ENCODE measurements around the gene ELAVL2. TPM values are rescaled to one million over a fixed set of nuclear protein-coding genes. Genes with fewer than 3 reads are reported as not detected.

ELAVL2 gene
- total and polyA plus RNA-seq, 12 donors: under 0.01 to 0.64 (median 0.11) TPM; not detected in 5

GRCh38 chr9:23765561-23765960 is 60.5 kb downstream of the ELAVL2 start:
- Histone ChIP-seq H3K27ac (no peak overlapping the region), H3K9me3 (no peaks in the 10 kb centered on the region), H3K27me3 (no peaks in the 10 kb centered on the region), H3K4me1 (peaks cover 0 to 8% (median 0%) of the 10 kb centered on the region in 9 donors), H3K4me3 (no peak overlapping the region), H3K36me3 (no peaks in the 10 kb centered on the region)
- no peak for DNase-seq
- intact Hi-C loops (cut with DNase I): loop anchor here in 2 of 10 donors (10.0 kb wide), 2 partner anchors 49 to 61 kb away; no protein-coding TSS in a partner anchor
- TF ChIP-seq, protein P1, sequence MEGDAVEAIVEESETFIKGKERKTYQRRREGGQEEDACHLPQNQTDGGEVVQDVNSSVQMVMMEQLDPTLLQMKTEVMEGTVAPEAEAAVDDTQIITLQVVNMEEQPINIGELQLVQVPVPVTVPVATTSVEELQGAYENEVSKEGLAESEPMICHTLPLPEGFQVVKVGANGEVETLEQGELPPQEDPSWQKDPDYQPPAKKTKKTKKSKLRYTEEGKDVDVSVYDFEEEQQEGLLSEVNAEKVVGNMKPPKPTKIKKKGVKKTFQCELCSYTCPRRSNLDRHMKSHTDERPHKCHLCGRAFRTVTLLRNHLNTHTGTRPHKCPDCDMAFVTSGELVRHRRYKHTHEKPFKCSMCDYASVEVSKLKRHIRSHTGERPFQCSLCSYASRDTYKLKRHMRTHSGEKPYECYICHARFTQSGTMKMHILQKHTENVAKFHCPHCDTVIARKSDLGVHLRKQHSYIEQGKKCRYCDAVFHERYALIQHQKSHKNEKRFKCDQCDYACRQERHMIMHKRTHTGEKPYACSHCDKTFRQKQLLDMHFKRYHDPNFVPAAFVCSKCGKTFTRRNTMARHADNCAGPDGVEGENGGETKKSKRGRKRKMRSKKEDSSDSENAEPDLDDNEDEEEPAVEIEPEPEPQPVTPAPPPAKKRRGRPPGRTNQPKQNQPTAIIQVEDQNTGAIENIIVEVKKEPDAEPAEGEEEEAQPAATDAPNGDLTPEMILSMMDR (IDR thresholded peaks at IDR 0.05): no peak
- WGBS, 2 donors: 84 to 90% methylated on average over 6 of the region's 6 CpGs
- ATAC-seq: no peak

DNA sequence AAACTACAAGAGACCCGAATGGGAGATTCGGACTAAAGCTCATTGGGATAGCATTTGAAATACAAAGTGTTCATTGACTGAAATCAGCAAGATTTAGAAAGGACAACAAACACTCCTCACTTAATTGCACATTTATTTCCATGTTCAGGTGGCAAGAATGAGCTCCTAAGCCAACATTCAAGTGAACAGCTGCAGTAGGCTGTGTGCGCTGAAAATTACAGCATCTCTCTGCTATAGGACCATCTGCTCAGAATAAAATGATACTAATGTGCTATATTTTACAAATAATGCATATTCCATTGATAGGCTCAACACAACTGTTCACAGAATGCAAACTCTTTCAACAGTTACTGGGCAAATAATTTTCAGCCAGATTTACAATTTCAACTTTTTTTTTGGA is 61.8 kb downstream of the ELAVL2 start:
- Histone ChIP-seq H3K9me3 (no peaks in the 10 kb centered on the region), H3K4me1 (peaks cover 0 to 8% (median 0%) of the 10 kb centered on the region in 9 donors), H3K27me3 (no peaks in the 10 kb centered on the region), H3K36me3 (no peaks in the 10 kb centered on the region), H3K27ac (no peak overlapping the region), H3K4me3 (no peak overlapping the region)
- ATAC-seq (no peak), DNase-seq (no peak)
- intact Hi-C loops (cut with DNase I): loop anchor here in 3 of 10 donors (5.0 to 10.0 kb wide), 3 partner anchors 51 to 312 kb away; no protein-coding TSS in a partner anchor
- 85 to 90% methylated on average over 3 of the region's 3 CpGs for WGBS, 2 donors
- TF ChIP-seq, protein P1 (IDR thresholded peaks at IDR 0.05): no peak

GRCh38 chr9:23754551-23754950 is 71.5 kb downstream of the ELAVL2 start:
- Histone ChIP-seq H3K36me3 (no peaks in the 10 kb centered on the region), H3K4me1 (no peaks in the 10 kb centered on the region), H3K4me3 (no peak overlapping the region), H3K27ac (no peak overlapping the region), H3K9me3 (no peaks in the 10 kb centered on the region), H3K27me3 (no peaks in the 10 kb centered on the region)
- TF ChIP-seq, protein P1 (IDR thresholded peaks at IDR 0.05): no peak
- no peak for ATAC-seq
- intact Hi-C loops (cut with DNase I): no loop called here
- DNase-seq: no peak
- WGBS, 2 donors: 87 to 95% methylated on average over 5 of the region's 5 CpGs

GRCh38 chr9:23752859-23753258 is 73.2 kb downstream of the ELAVL2 start:
- H3K27me3 ChIP-seq: no peaks in the 10 kb centered on the region
- WGBS, 2 donors: 73 to 77% methylated on average over 4 of the region's 4 CpGs
- no peaks in the 10 kb centered on the region for H3K9me3 ChIP-seq
- ATAC-seq (no peak), DNase-seq (no peak)
- no peak overlapping the region for H3K27ac ChIP-seq
- no peaks in the 10 kb centered on the region for H3K4me1 ChIP-seq
- no peaks in the 10 kb centered on the region for H3K36me3 ChIP-seq
- no peak overlapping the region for H3K4me3 ChIP-seq
- intact Hi-C loops (cut with DNase I): no loop called here
- TF ChIP-seq, protein P1 (IDR thresholded peaks at IDR 0.05): no peak

Measured in heart right ventricle (tissue), 16 donors.